ENCODE measurements around the gene SIDT2.

DNA sequence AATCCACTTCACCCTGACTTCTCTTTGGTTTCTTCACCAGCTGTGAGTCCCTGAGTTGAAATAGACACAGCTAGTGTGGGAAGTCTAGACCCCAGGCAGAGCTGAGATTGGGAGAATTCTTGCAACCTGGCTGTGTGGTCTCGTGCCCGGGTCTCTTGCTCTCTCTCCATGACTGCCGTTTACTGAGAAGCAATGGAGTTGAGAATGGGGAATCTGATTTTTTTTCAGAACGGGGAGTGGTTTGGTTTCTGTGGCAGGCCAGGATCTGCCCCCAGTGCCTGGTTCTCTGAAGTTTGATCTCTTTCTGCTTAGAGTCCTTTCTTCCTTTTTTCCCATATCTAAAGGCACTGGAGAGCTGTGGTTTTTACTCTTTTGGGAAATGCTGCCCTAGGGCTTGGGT is 1.5 kb downstream of the SIDT2 start:
- TF ChIP-seq, protein P1, sequence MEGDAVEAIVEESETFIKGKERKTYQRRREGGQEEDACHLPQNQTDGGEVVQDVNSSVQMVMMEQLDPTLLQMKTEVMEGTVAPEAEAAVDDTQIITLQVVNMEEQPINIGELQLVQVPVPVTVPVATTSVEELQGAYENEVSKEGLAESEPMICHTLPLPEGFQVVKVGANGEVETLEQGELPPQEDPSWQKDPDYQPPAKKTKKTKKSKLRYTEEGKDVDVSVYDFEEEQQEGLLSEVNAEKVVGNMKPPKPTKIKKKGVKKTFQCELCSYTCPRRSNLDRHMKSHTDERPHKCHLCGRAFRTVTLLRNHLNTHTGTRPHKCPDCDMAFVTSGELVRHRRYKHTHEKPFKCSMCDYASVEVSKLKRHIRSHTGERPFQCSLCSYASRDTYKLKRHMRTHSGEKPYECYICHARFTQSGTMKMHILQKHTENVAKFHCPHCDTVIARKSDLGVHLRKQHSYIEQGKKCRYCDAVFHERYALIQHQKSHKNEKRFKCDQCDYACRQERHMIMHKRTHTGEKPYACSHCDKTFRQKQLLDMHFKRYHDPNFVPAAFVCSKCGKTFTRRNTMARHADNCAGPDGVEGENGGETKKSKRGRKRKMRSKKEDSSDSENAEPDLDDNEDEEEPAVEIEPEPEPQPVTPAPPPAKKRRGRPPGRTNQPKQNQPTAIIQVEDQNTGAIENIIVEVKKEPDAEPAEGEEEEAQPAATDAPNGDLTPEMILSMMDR (conservative IDR thresholded peaks at IDR 0.05), result no peak
- no peak for TF ChIP-seq ZFX (IDR thresholded peaks at IDR 0.05)
